ENCODE results near the gene MYG1.
"Not testable (repeated sequence)": the region's sequence is repeated elsewhere in the genome, so short reads cannot be mapped to it uniquely, and the experiment has no call there.

MYG1 gene

DNA sequence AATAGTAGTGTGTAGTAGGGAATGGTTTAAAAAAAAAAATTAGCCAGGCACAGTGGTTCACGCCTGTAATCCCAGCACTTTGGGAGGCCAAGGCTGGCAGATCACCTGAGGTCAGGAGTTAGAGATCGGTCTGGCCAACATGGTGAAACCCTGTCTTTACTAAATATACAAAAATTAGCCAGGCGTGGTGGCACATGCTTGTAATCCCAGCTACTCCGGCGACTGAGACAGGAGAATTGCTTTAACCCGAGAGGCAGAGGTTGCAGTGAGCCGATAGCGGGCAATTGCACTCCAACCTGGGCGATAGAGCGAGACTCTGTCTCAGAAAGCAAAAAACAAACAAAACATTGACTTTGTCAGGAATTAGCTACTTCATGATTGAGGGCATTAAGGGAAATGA, 2.4 kb upstream of the MYG1 start:
- Mint-ChIP-seq H3K36me3 (peaks cover 12% of the 10 kb centered on the region), H3K27ac (peak overlapping the region; percentile 96), H3K4me3 (peak overlapping the region; percentile 100), H3K4me1 (ENCODE audit: low read depth) (peaks cover 63% of the 10 kb centered on the region)
- H3K27me3 Mint-ChIP-seq; H3K9me3 Mint-ChIP-seq (ENCODE audit: low read depth): not testable (repeated sequence)

- Mint-ChIP-seq H3K4me1 (ENCODE audit: low read depth) (peaks cover 72% of the 10 kb centered on the region), H3K9me3 (ENCODE audit: low read depth) (no peaks in the 10 kb centered on the region), H3K27ac (peak overlapping the region; percentile 96), H3K36me3 (peaks cover 19% of the 10 kb centered on the region), H3K4me3 (peak overlapping the region; percentile 100), H3K27me3 (no peaks in the 10 kb centered on the region)
Measured at GRCh38 chr12:53298164-53298563, 1.3 kb upstream of the MYG1 start.

DNA sequence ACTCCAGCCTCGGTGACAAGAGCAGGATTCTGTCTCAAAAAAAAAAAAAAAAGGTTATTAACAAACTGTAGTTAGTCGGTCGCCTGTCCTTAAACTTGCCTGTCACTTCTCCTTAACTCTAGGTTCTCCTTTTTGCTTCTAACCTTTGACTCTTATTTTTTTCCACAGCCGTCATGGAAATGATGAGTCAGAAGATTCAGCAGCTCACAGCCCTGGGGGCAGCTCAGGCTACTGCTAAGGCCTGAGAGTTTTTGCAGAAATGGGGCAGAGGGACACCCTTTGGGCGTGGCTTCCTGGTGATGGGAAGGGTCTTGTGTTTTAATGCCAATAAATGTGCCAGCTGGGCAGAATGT, 418 bp upstream of the MYG1 start:
- Mint-ChIP-seq H3K36me3 (peaks cover 19% of the 10 kb centered on the region), H3K4me1 (ENCODE audit: low read depth) (peaks cover 74% of the 10 kb centered on the region), H3K27ac (peak overlapping the region; percentile 96), H3K4me3 (peak overlapping the region; percentile 100), H3K27me3 (no peaks in the 10 kb centered on the region), H3K9me3 (ENCODE audit: low read depth) (no peaks in the 10 kb centered on the region)

GRCh38 chr12:53300187-53300586, 692 bp downstream of the MYG1 start:
- Mint-ChIP-seq H3K36me3 (peaks cover 17% of the 10 kb centered on the region), H3K9me3 (ENCODE audit: low read depth) (no peaks in the 10 kb centered on the region), H3K4me3 (peak overlapping the region; percentile 100), H3K27me3 (no peaks in the 10 kb centered on the region), H3K4me1 (ENCODE audit: low read depth) (peaks cover 69% of the 10 kb centered on the region), H3K27ac (peak overlapping the region; percentile 96)

- Mint-ChIP-seq H3K4me1 (ENCODE audit: low read depth) (peaks cover 49% of the 10 kb centered on the region), H3K27me3 (no peaks in the 10 kb centered on the region), H3K36me3 (peaks cover 14% of the 10 kb centered on the region), H3K4me3 (peak overlapping the region; percentile 100), H3K9me3 (ENCODE audit: low read depth) (no peaks in the 10 kb centered on the region), H3K27ac (peak overlapping the region; percentile 51)
Measured at GRCh38 chr12:53302903-53303302, 3.4 kb downstream of the MYG1 start.

DNA sequence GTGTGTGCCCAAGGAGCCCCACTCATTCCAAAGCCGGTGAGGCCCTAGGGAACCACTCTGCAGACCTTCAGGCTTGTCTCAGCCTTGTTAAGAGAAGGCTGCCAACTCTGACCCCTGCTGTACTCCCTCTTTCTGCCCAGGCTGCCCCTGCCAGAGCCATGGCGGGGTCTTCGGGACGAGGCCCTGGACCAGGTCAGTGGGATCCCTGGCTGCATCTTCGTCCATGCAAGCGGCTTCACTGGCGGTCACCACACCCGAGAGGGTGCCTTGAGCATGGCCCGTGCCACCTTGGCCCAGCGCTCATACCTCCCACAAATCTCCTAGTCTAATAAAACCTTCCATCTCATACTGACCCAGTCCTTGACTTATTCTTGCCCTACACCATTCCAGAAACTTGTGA, 7.3 kb downstream of the MYG1 start:
- Mint-ChIP-seq H3K4me3 (no peak overlapping the region), H3K9me3 (ENCODE audit: low read depth) (no peaks in the 10 kb centered on the region), H3K36me3 (peaks cover 10% of the 10 kb centered on the region), H3K27ac (no peak overlapping the region), H3K4me1 (ENCODE audit: low read depth) (peaks cover 16% of the 10 kb centered on the region), H3K27me3 (no peaks in the 10 kb centered on the region)

DNA sequence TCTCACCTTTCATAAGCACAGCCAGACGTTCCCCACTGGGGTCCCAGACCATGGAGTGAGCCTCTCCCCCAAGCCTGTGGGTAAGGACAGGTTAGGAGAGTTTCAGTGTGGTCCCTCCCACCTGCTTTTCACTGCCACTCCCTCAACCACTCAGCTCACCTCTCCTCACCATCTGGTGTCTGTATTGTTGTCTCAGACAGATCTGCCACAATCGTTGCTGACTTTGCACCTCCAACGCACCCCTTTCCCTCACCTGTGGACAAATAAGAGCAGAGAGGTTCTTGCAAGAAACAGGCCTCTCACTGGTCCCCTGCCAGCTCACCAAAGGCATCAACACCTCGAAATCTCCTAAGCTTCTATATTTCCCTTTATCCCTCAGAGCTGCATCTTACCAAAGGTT, 8.8 kb downstream of the MYG1 start:
- H3K36me3 Mint-ChIP-seq = peaks cover 3% of the 10 kb centered on the region
- peaks cover 3% of the 10 kb centered on the region for H3K4me1 Mint-ChIP-seq (ENCODE audit: low read depth)
- H3K27me3 Mint-ChIP-seq = no peaks in the 10 kb centered on the region
- H3K9me3 Mint-ChIP-seq (ENCODE audit: low read depth) = no peaks in the 10 kb centered on the region
- no peak overlapping the region for H3K4me3 Mint-ChIP-seq
- peak overlapping the region; percentile 46 for H3K27ac Mint-ChIP-seq

GRCh38 chr12:53313996-53314395, 14.5 kb downstream of the MYG1 start:
- peaks cover 5% of the 10 kb centered on the region for H3K36me3 Mint-ChIP-seq
- no peaks in the 10 kb centered on the region for H3K9me3 Mint-ChIP-seq (ENCODE audit: low read depth)
- no peaks in the 10 kb centered on the region for H3K27me3 Mint-ChIP-seq
- H3K27ac Mint-ChIP-seq = no peak overlapping the region
- H3K4me1 Mint-ChIP-seq (ENCODE audit: low read depth) = peaks cover 4% of the 10 kb centered on the region
- H3K4me3 Mint-ChIP-seq = no peak overlapping the region

- H3K4me3 Mint-ChIP-seq = peak overlapping the region; percentile 96
- peaks cover 5% of the 10 kb centered on the region for H3K36me3 Mint-ChIP-seq
- no peaks in the 10 kb centered on the region for H3K9me3 Mint-ChIP-seq (ENCODE audit: low read depth)
- H3K27me3 Mint-ChIP-seq = no peaks in the 10 kb centered on the region
- peaks cover 41% of the 10 kb centered on the region for H3K4me1 Mint-ChIP-seq (ENCODE audit: low read depth)
- peak overlapping the region; percentile 98 for H3K27ac Mint-ChIP-seq
Measured at GRCh38 chr12:53320352-53321195, 21.1 kb downstream of the MYG1 start.

GRCh38 chr12:53324113-53324778, 24.8 kb downstream of the MYG1 start:
- peak overlapping the region; percentile 90 for H3K4me3 Mint-ChIP-seq
- H3K36me3 Mint-ChIP-seq = no peaks in the 10 kb centered on the region
- H3K9me3 Mint-ChIP-seq (ENCODE audit: low read depth) = no peaks in the 10 kb centered on the region
- H3K27me3 Mint-ChIP-seq = no peaks in the 10 kb centered on the region
- H3K27ac Mint-ChIP-seq = peak overlapping the region; percentile 95
- peaks cover 41% of the 10 kb centered on the region for H3K4me1 Mint-ChIP-seq (ENCODE audit: low read depth)

- Mint-ChIP-seq H3K27me3 (no peaks in the 10 kb centered on the region), H3K9me3 (ENCODE audit: low read depth) (no peaks in the 10 kb centered on the region), H3K4me3 (peak overlapping the region; percentile 90), H3K36me3 (no peaks in the 10 kb centered on the region), H3K27ac (peak overlapping the region; percentile 95), H3K4me1 (ENCODE audit: low read depth) (peaks cover 39% of the 10 kb centered on the region)
Measured at GRCh38 chr12:53324779-53325510, 25.4 kb downstream of the MYG1 start.

DNA sequence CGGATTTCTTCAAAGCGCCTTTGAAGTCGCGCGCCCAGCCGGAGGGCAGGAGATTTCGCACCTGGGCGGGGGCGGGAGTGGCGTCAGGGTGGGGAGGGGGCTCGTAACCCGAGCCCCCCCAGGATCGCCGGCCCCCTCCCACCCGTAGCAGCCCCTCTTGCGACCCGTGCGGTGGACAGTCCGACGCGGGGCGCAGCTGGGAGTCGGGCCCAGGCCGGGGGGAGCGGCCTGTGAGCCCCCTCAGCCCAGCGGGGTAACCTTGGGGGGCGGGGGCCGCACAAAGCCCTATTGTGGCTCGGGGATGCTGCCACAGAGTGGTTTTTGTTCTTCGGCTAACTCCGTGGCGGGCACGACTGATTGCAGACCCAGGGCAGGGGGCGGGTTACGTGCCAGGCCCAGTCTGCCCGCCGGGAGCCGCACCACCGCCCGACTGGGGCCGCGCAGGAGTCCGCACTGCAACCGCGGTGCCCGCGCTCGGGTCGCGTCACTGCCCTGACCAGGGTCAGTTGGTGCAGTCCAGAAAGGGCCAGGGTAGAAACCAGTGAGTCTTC, 26.1 kb downstream of the MYG1 start:
- Mint-ChIP-seq H3K27me3 (no peaks in the 10 kb centered on the region), H3K4me1 (ENCODE audit: low read depth) (peaks cover 35% of the 10 kb centered on the region), H3K4me3 (peak overlapping the region; percentile 81), H3K36me3 (no peaks in the 10 kb centered on the region), H3K27ac (peak overlapping the region; percentile 76), H3K9me3 (ENCODE audit: low read depth) (no peaks in the 10 kb centered on the region)

DNA sequence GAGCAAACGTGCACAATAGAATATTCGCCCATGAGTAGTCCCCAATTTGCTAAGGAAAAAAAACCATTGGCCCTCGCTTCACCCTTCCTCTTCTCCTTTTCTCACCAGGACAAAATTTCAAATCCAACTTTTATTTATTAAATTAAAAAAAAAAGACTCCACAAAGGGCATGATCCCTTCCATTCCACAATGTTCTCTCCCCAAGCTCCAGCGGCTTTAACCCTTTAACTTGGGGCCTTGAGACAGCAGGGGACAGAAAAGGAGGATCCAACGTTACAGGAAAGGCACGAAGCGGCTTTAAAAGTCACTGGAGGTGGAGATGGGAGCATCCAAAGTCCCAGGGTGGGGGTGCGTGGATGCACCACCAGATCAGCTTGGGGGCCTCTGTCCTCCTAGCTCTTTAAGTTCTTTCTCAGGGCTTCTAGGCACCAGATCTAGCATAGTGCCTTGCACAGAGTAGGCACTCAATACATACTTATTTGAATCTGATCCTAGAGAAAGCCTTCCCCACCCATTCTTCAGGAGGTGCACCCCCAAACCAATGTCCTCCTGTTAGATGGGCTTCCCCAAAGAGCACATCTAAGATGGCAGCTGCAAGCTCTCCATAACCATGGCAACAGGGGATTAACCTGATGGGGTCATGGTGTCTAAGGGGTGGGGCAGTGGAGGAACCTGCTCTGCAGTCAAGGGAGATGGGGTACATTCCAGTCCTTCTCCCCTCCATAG, 27.1 kb downstream of the MYG1 start:
- Mint-ChIP-seq H3K27ac (peak overlapping the region; percentile 76), H3K4me3 (peak overlapping the region; percentile 81), H3K36me3 (no peaks in the 10 kb centered on the region), H3K9me3 (ENCODE audit: low read depth) (no peaks in the 10 kb centered on the region), H3K27me3 (no peaks in the 10 kb centered on the region), H3K4me1 (ENCODE audit: low read depth) (peaks cover 24% of the 10 kb centered on the region)

DNA sequence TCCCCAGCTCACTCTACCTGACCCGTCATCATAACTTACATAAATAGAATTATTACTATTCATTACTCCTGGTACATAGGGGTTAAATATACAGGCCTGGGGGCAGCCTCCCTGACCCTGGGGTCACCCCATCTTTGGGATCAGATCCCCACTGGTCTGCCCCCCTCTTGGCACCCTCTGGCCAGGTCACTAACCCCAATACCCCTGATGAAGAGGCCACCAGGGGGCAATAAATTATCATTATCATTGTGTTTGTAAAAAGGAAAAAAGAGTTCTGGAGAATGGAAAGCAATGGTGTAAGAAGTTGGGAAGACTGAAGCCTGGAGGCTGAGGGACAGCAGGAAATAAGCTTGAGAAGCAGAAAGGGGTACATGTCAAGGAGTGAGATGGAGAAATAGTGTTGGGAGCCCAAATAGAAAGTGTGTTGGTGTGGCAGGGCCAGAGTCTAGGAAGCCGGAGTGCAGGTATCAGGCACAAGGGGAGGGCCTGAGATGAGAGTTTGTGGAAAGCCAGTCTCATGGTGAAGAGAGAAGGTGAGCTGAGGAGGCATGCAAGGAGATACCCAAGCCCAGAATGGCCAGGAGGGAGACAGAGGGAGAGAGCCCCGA, 28.0 kb downstream of the MYG1 start:
- Mint-ChIP-seq H3K4me1 (ENCODE audit: low read depth) (peaks cover 21% of the 10 kb centered on the region), H3K27me3 (no peaks in the 10 kb centered on the region), H3K36me3 (no peaks in the 10 kb centered on the region), H3K4me3 (peak overlapping the region; percentile 17), H3K27ac (no peak overlapping the region), H3K9me3 (ENCODE audit: low read depth) (no peaks in the 10 kb centered on the region)

Data from activated naive CD8-positive, alpha-beta T cell (primary cell).